BJ (cell line): ENCODE results near the gene CRHR1. TPM values are rescaled to one million over a fixed set of nuclear protein-coding genes. Genes with fewer than 3 reads are reported as not detected.

Experiments
- CTCF ChIA-PET: fragments of 350-600 bp; formaldehyde crosslinking; extraction: SDS; loops from one replicate; lab custom pipeline; 2021; ENCODE audit warnings: antibody characterized with exemption, inconsistent platforms; lab: Yijun Ruan, JAX
- POLR2A ChIA-PET: fragments of 300-600 bp; sonication (Branson Sonifier 250); formaldehyde crosslinking; extraction: SDS; loops from one replicate; lab custom pipeline; 2021; ENCODE audit warnings: antibody characterized with exemption; lab: Charles Lee
- DNase-seq: peaks from one replicate; pipeline ENCODE4 v3.0.0-alpha.2; 2011; ENCODE audit warnings: low read depth
- H3K27me3 ChIP-seq: 2 replicates; pipeline ENCODE4 v1.6.0; 2011; ENCODE audit warnings: low read length; ENCODE audit not compliant: control insufficient read depth, insufficient read depth
- H3K36me3 ChIP-seq: 2 replicates; pipeline ENCODE4 v1.5.1; 2011; ENCODE audit warnings: low read length; ENCODE audit not compliant: control insufficient read depth, insufficient read depth
- H3K4me3 ChIP-seq: 2 replicates; pipeline ENCODE4 v1.5.1; 2011; ENCODE audit warnings: low read depth, mild to moderate bottlenecking, control low read depth, low read length
- polyA plus RNA-seq: library from polyadenylated mRNA; depleted of rRNA; stranded (reverse); fragments of >200 nt; gene quantifications from 2 replicates; pipeline ENCODE4 v1.2.3, GENCODE V29; 2011
- TF ChIP-seq, protein P1 (sequence below): IDR thresholded peaks from 2 replicates; pipeline ENCODE4 v1.5.1; 2011; ENCODE audit warnings: low read depth, mild to moderate bottlenecking, control low read depth, inconsistent platforms, low read length, moderate library complexity; ENCODE audit not compliant: insufficient read depth

Gene CRHR1
- polyA plus RNA-seq, 1 experiment = not detected

GRCh38 chr17:45837603-45838002 lies 53.5 kb downstream of the CRHR1 start:
- no peak for DNase-seq

GRCh38 chr17:45838751-45839295 lies 54.7 kb downstream of the CRHR1 start:
- no peak overlapping the region for H3K4me3 ChIP-seq
- CTCF ChIA-PET = interaction anchor here (0.6 to 16.2 kb wide), 6 partner anchors 11 to 1063 kb away, joined by 3 to 185 read pairs (median 3); no protein-coding TSS in a partner anchor
- TF ChIP-seq, protein P1, sequence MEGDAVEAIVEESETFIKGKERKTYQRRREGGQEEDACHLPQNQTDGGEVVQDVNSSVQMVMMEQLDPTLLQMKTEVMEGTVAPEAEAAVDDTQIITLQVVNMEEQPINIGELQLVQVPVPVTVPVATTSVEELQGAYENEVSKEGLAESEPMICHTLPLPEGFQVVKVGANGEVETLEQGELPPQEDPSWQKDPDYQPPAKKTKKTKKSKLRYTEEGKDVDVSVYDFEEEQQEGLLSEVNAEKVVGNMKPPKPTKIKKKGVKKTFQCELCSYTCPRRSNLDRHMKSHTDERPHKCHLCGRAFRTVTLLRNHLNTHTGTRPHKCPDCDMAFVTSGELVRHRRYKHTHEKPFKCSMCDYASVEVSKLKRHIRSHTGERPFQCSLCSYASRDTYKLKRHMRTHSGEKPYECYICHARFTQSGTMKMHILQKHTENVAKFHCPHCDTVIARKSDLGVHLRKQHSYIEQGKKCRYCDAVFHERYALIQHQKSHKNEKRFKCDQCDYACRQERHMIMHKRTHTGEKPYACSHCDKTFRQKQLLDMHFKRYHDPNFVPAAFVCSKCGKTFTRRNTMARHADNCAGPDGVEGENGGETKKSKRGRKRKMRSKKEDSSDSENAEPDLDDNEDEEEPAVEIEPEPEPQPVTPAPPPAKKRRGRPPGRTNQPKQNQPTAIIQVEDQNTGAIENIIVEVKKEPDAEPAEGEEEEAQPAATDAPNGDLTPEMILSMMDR = no peak
- no peaks in the 10 kb centered on the region for H3K36me3 ChIP-seq
- H3K27me3 ChIP-seq = peaks cover 8% of the 10 kb centered on the region
- POLR2A ChIA-PET = interaction anchor here (0.6 kb wide), 1 partner anchor 204 kb away, joined by 3 read pairs; no protein-coding TSS in a partner anchor
- no peak for DNase-seq

More at GRCh38 chr17:45837603-45838002, 53.5 kb downstream of the CRHR1 start:
- ChIA-PET CTCF (interaction anchor here (1.0 to 16.2 kb wide), 4 partner anchors 11 to 199 kb away, joined by 3 to 185 read pairs (median 11); no protein-coding TSS in a partner anchor), POLR2A (no interaction called here)
- Histone ChIP-seq H3K36me3 (no peaks in the 10 kb centered on the region), H3K4me3 (no peak overlapping the region), H3K27me3 (peaks cover 8% of the 10 kb centered on the region)
- TF ChIP-seq, protein P1 = no peak

GRCh38 chr17:45839442-45839841 lies 55.3 kb downstream of the CRHR1 start:
- Histone ChIP-seq H3K4me3 (no peak overlapping the region), H3K27me3 (peaks cover 8% of the 10 kb centered on the region), H3K36me3 (no peaks in the 10 kb centered on the region)
- ChIA-PET POLR2A (no interaction called here), CTCF (interaction anchor here (0.6 to 16.2 kb wide), 4 partner anchors 10 to 1063 kb away, joined by 3 to 185 read pairs (median 3); no protein-coding TSS in a partner anchor)
- no peak for DNase-seq
- TF ChIP-seq, protein P1 = no peak

- ChIA-PET POLR2A (no interaction called here), CTCF (interaction anchor here (1.2 to 3.5 kb wide), 3 partner anchors 10 to 121 kb away, joined by 3 to 18 read pairs (median 5); no protein-coding TSS in a partner anchor)
- H3K4me3 ChIP-seq = no peak overlapping the region
- TF ChIP-seq, protein P1 = no peak
- no peaks in the 10 kb centered on the region for H3K36me3 ChIP-seq
- H3K27me3 ChIP-seq = peaks cover 7% of the 10 kb centered on the region
- no peak for DNase-seq
These were observed 57.1 kb downstream of the CRHR1 start for GRCh38 chr17:45841186-45841585.

DNA sequence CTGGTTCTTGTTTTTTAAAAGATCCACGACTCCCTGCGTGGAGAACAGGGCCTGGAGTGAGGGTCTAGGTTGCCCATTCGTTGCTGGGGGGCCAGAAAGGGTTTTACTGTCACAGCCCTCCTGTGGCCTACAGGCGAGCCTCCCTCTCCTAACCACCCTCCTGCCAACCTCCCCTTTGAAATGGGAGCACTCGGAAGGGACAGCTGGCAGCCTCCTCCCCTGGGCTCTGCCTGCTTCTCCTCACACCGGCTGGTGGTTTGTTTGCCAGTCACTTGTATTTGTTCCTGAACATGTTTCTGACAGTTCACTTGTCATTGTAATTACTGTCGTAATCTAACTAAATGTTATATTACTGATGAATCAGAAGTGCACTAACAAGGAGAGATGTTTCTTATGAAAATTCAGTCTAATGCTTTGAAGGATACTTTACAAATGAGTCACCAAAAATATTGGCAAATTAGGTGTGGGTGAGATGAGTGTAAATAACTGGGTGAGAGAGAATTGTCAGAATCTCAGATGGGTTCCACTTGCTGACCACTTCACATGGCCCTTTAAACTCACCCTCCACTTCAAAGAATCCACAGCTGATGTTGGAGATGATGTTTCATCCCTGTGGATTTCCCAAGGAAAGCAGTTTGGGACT lies 57.9 kb downstream of the CRHR1 start:
- Histone ChIP-seq H3K4me3 (no peak overlapping the region), H3K36me3 (no peaks in the 10 kb centered on the region), H3K27me3 (peaks cover 7% of the 10 kb centered on the region)
- no peak for DNase-seq
- CTCF ChIA-PET = interaction anchor here (0.7 to 3.5 kb wide), 3 partner anchors 10 to 201 kb away, joined by 4 to 18 read pairs (median 5); no protein-coding TSS in a partner anchor
- TF ChIP-seq, protein P1 = no peak
- POLR2A ChIA-PET = no interaction called here
